HT1080 (cell line): ENCODE data around the gene GGCX. TPM values are rescaled to one million over a fixed set of nuclear protein-coding genes. Genes with fewer than 3 reads are reported as not detected.
"Not testable (repeated sequence)": the region's sequence is repeated elsewhere in the genome, so short reads cannot be mapped to it uniquely, and the experiment has no call there.

ENCODE experiments used
- DNase-seq: peaks from one replicate; pipeline ENCODE4 v3.0.0-alpha.2; 2015; ENCODE audit warnings: low read depth
- total RNA-seq: library from RNA; depleted of rRNA; stranded (reverse); fragments of >200 nt; shearing (Covaris generic); gene quantifications from 2 replicates; pipeline ENCODE4 v1.2.3, GENCODE V29; 2014

GGCX gene
- total RNA-seq, 1 experiment from 2014 or later = 41.9 TPM

GRCh38 chr2:85594715-85595300, 33.5 kb upstream of the GGCX start:
- no peak for DNase-seq

- no peak for DNase-seq
These were observed 31.7 kb upstream of the GGCX start for GRCh38 chr2:85593023-85593422.

- DNase-seq = not testable (repeated sequence)
These were observed 31.0 kb upstream of the GGCX start for GRCh38 chr2:85592299-85592698.

- no peak for DNase-seq
These were observed 30.3 kb upstream of the GGCX start for GRCh38 chr2:85591563-85591962.

GRCh38 chr2:85590950-85591349, 29.7 kb upstream of the GGCX start:
- DNase-seq = no peak

- DNase-seq = peak; percentile 75
These were observed 28.9 kb upstream of the GGCX start for GRCh38 chr2:85589982-85590791.

- DNase-seq = no peak
These were observed 27.9 kb upstream of the GGCX start for GRCh38 chr2:85589181-85589580.

GRCh38 chr2:85588645-85589044, 27.4 kb upstream of the GGCX start:
- no peak for DNase-seq

DNA sequence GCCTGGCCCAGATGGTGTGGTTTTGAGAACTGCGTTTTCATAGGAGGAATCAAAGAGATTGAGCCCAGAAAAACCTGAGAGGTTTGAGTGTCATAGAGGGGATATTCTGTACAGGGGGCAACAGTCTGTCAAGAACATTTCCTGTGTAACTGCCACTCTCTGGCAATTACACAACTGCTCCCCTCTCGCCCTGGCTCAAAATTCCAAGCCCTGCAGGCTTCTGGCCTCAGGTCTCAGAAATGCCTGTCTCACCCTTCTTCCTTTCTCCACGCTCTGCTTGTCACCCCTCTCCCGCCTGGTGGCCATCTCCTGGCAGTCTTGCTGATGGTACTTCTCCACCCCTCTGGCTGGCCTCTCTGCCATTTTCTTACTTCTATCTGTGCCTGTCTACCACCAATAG, 26.9 kb upstream of the GGCX start:
- no peak for DNase-seq

DNA sequence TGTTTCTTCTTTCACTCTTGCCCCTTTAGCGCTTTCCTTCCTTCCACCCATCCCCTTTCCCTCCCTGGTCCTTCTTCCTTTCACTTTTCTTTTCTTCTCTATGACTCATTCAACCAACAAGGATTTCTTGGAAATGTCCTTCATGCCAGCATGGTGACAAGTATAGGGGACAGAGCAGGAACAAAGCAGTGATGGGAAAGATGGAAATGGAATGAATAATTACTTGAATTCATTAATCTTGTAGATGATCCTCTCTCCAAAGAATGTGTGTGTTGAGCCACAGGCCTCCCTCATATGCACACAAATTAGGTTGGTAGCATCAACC, 24.4 kb upstream of the GGCX start:
- DNase-seq = peak; percentile 64

GRCh38 chr2:85584857-85585780, 23.8 kb upstream of the GGCX start:
- DNase-seq = peak; percentile 82

- DNase-seq = no peak
These were observed 23.1 kb upstream of the GGCX start, which contains the start of gene VAMP5 for GRCh38 chr2:85584354-85584856. VAMP5 (plus strand) TSS chr2:85584431; CDS start chr2:85584491, 60 bp downstream.

DNA sequence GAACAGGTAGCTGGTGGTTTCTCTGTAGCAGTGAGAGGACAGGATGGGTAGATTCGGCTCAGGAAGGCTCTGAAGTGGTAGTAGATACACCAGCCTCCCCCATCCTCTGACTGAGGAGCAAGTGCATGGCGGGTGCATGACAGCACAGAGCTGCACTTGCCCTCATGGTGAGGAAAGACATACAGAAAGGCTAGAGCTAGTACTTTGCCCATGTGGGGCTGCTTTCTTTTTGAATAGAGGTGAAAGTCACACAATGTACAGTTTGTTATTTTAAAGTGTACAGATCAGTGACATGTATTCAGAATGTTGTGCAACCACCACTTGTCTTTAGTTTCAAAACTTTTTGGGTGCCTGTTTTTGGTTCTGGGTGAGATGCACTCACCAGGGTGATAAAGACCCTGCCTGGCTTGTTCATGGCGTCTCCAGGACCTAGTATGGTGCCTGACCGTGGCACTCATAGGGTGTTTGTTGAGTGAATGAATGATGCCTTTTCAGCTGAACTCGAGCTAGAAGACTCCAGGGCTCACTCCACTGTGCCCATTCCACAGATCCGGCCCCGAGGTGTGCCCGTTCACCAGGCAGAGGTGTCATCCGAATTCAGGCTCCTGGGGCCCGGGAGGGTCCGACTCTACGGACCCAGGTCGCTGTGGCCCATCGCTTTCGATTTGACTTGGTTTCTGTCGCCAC, 22.5 kb upstream of the GGCX start:
- DNase-seq = no peak

- DNase-seq = no peak
These were observed 21.2 kb upstream of the GGCX start for GRCh38 chr2:85582492-85582891.

DNA sequence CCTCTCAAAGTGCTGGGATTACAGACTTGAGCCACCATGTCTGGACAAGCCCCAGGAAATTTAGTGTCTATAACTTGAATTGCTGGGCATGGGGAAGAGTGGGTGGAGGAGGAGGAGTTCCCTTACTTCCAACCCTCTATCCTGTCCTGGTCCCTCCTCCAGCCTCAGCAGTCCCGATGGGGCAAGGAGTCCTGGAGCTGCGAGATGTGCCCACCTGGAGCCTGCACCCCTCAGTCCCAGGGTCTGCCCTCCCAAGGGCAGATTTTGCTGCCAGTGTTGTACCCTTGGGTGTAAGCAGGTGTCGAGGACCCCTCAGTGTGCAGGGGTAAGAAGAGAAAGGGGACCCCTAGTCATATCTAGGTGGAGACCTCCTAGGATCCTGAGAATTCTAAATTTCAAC, 18.9 kb upstream of the GGCX start:
- DNase-seq = no peak

DNA sequence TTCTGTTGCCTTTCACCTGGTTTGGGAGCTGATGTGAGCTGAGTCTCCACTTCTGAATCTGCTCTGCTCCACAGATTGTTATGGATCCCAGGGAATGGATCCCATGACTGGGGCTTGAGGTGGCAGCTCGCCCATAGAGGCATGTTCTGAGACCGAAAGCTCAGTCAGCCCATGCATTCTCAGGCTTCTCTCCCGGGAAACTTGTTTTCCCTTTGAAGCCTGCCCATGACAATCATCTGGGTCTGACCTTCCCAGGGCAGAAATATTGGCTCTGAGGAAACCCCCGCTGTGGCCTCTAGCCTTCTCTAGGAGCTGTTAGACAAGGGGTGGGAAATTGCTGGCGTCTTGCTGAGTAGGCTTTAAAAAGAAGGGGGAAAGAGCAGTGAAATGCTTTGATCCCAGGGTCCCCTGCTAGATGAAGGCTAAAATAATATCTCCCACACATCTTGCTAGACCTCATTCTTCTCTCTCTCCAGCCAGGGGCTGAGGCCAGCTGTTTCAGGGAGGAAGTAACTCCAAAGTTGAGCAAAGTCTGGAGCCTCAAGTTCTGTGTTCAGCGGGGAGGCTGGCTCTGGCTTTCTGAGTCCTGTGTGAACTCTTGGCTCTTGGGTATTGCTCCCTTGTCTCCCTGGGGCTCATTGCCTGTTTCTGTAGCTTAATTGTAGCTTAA, 18.1 kb upstream of the GGCX start:
- DNase-seq = no peak

- DNase-seq = no peak
These were observed 17.2 kb upstream of the GGCX start for GRCh38 chr2:85578243-85579180.

DNA sequence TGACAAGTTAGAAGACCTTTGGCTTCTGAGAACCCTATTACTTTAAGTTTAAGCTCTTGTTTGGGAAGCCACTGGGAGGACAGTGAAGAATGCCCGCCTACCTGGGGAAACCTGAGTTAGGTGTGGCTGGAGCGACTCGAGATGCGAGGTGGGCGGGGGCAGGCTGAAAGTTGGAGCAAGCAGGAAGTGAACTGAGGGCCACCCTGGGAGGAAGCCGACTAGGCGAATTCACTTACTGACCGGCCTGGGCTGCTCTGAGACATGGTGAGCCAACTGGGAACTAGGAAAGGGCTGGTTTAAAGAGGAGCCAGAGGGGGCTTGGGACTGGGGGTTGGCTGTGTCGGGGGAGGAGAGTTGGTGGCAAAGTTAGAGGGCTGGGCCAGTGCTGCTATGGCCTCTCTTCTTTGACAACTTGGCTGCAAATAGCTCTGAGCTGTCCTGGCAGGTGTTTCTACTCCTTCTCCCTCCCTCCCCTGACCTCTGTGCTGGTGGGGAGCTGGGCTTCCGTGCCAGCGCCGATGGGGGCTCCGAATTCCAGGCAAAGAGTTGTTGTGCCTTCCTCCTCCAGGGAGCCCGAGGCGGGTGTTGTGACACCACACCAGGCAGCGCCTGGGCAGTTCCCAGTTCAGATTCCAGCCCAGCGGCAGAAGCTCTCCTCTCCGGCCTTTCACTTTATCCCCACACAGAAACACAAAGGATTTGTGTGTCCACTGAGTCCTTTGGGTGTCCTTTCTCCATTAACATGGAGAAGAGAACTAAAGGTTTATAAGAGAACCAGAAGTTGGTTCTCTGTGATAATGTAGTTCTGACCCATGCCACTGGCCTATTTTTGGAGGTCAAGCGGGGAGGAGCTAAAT, 16.3 kb upstream of the GGCX start, which contains the start of gene VAMP8:
Gene VAMP8, plus strand, starts transcription at position 201 of the 857 bp plus-strand sequence. Its CDS starts 61 bp downstream, at position 262.
- no peak for DNase-seq

DNA sequence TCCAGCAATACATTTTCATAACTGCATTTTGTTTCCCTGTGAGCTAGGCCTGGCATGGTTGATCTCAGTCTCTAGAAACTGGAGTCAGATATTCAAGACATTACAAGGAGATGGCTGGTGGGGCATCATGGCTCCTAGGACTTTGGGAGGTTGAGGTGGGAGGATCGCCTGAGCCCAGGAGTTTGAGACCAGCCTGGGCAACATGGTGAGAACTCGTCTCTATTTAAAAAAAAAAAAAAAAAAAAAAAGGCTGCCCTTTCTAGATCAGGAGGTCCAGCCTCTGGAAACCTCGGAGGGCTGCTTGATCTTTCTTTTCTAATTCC, 15.7 kb upstream of the GGCX start:
- no peak for DNase-seq
